Hepatocyte (in vitro differentiated cells): ENCODE results near the gene CLDN5.

Source experiments
- CTCF ChIP-seq: fragments of 200-600 bp; sonication (generic); IDR thresholded peaks from 2 replicates; pipeline ENCODE4 v1.5.1; 2016; ENCODE audit warnings: antibody characterized with exemption, mild to moderate bottlenecking; ENCODE audit not compliant: poor library complexity
- EZH2 ChIP-seq: fragments of 200-600 bp; sonication (generic); IDR thresholded peaks from 2 replicates; pipeline ENCODE4 v1.6.1; 2016; ENCODE audit warnings: antibody characterized with exemption, mild to moderate bottlenecking, borderline replicate concordance
- EZH2phosphoT487 ChIP-seq: fragments of 200-600 bp; sonication (generic); IDR thresholded peaks from one replicate; pipeline ENCODE4 v1.6.1; 2018; ENCODE audit warnings: antibody characterized with exemption, mild to moderate bottlenecking, low read depth, moderate library complexity; ENCODE audit not compliant: unreplicated experiment, severe bottlenecking

GRCh38 chr22:19566279-19567156 lies 42.3 kb upstream of the CLDN5 start:
- no peak for TF ChIP-seq CTCF
- no peak for TF ChIP-seq EZH2
- TF ChIP-seq EZH2phosphoT487: no peak
